ENCODE results near the gene FLT1.

DNA sequence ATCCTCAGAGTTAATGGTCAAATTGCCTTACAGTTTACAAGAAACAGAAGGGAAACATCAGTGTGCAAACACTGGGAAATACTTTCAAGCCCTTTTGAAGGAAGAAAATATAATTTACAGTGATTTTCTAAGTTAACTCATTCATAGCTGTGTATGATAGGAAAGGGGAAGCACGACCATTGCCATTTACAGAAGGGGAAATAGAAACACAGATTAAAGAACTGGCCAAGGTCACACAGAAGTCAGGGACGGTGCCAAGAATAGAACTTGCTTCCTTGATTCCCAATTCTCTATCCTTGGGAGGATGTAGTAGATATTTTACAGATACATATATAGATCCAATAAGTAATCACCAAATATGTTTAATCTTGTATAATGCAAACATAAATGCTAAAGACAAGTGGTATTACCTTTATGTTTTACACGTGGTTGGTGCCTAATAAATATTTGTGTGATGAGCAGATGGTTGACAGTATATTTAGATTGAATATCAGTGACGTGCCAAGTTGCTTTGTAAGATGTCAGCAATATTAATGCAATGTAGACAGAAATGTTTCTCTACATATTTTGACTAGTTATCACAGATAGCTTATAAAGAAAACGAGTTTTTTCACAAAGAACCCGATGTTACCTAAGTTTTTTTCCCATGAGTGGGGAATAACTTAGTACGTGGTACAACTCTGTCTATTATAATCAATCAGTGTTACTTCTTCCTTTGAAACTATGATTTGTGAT is 73.1 kb downstream of the FLT1 start:
- TF ChIP-seq ARNT (IDR thresholded peaks at IDR 0.05) (no peak), SUZ12 (IDR thresholded peaks at IDR 0.05) (no peak), ZNF384 (IDR thresholded peaks at IDR 0.05) (no peak), FOXK2 (IDR thresholded peaks at IDR 0.05) (no peak), SP1 (IDR thresholded peaks at IDR 0.05) (no peak), LEF1 (IDR thresholded peaks at IDR 0.05; ENCODE audit: borderline replicate concordance) (no peak), ELF4 (IDR thresholded peaks at IDR 0.05) (no peak), FOXA1 (IDR thresholded peaks at IDR 0.05) (no peak), NFRKB (IDR thresholded peaks at IDR 0.05) (no peak), FOXM1 (IDR thresholded peaks at IDR 0.05; ENCODE audit: borderline replicate concordance) (no peak), HDGF (IDR thresholded peaks at IDR 0.05; ENCODE audit: borderline replicate concordance) (no peak), BHLHE40 (IDR thresholded peaks at IDR 0.05; ENCODE audit: borderline replicate concordance) (no peak)
- TF ChIP-seq, protein P1, sequence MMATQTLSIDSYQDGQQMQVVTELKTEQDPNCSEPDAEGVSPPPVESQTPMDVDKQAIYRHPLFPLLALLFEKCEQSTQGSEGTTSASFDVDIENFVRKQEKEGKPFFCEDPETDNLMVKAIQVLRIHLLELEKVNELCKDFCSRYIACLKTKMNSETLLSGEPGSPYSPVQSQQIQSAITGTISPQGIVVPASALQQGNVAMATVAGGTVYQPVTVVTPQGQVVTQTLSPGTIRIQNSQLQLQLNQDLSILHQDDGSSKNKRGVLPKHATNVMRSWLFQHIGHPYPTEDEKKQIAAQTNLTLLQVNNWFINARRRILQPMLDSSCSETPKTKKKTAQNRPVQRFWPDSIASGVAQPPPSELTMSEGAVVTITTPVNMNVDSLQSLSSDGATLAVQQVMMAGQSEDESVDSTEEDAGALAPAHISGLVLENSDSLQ (IDR thresholded peaks at IDR 0.05) = no peak
